GM19238 (cell line): Measurements from ENCODE around the gene ANTXRL.
A peak's percentile ranks its signal among the peaks of the same experiment; 100 is the strongest.
"Not testable (repeated sequence)": the region's sequence is repeated elsewhere in the genome, so short reads cannot be mapped to it uniquely, and the experiment has no call there.

Source experiments
- DNase-seq: peaks from one replicate; pipeline ENCODE4 v3.0.0; 2011; ENCODE audit warnings: low spot score; ENCODE audit not compliant: insufficient read length

Gene ANTXRL

DNA sequence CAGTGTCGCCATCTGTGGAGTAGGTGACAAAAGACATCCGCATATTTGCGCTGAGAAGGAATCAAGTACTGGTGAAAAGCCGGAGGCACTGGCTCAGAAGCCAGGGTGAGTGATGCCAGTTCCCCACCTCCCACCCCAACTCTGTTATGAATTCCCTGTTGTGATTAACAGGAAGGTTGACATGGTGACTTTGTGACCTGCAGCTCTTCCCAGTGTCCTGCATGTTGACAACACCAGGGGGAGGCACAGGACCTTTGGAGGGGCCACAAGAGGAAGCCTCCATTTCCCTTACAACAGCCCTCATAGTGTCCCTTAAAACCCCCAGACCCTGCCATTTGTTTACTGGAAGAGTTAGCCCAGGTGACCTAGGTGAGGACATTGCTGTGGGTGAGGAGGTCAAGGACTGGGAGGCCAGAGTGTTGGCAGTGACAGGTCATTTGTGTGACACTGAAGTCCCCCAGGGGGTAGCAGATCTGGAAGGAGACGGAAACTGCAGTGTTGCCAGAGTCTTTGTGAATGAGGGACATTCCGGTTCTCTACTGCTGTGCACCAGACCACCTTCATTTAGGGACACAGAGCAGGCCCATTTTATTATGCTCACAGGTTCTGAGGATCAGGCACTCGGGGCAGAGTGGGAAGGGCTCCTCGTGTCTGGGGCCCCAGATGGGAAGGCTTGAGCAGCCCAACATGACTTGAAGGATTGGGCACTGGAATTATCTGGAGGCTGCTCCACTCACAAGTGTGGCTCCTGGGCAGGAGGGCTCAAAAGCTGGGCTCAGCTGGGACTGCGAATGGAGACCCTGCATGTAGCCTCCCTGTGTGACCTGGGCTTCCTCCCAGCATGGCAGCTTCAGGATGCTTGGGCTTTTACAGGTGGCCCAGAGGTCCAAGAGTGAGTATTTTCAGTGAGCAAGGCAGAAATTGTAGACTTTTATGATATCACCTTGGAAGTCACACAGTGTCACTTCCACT, 13.0 kb upstream of the ANTXRL start:
- DNase-seq: no peak

DNA sequence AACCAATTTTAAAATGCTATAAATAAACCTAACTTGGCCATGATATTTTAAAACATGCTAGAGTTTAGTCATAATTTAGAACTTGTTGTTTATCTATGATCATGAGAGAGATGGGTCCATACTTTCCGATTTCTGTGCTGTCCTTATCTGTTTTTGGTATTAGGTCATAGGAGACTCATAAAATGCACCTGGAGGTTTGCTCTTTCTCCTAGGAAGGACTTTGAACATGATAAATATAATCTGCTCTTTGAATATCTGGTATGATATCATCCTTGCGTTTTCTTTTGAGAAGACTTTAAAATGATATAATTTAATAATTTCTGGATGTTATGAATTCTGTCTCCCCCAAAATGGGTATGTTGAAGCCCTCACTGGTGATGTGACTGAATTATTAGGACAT, 9.0 kb upstream of the ANTXRL start:
- DNase-seq: no peak

DNA sequence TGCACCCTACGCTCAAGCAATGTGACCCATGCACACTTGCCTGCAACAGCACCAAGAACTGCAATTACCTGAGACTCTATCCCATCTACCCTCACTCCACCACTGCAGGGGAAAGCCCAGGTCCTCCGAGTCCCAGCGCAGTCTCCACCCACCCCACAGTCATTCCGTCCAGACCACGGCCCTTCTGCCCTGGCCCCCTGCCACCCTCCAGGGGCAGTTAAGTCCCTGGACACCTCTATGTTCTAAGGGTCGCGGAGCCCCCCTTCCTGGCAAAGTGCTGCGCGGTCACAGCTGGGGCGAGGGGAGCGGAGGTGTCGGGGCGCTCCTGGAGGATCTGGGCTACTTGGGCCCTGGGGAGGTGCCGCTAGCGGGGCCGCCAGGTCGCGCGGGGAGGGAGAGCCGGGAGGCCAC, 4.4 kb upstream of the ANTXRL start:
- DNase-seq: not testable (repeated sequence)

DNA sequence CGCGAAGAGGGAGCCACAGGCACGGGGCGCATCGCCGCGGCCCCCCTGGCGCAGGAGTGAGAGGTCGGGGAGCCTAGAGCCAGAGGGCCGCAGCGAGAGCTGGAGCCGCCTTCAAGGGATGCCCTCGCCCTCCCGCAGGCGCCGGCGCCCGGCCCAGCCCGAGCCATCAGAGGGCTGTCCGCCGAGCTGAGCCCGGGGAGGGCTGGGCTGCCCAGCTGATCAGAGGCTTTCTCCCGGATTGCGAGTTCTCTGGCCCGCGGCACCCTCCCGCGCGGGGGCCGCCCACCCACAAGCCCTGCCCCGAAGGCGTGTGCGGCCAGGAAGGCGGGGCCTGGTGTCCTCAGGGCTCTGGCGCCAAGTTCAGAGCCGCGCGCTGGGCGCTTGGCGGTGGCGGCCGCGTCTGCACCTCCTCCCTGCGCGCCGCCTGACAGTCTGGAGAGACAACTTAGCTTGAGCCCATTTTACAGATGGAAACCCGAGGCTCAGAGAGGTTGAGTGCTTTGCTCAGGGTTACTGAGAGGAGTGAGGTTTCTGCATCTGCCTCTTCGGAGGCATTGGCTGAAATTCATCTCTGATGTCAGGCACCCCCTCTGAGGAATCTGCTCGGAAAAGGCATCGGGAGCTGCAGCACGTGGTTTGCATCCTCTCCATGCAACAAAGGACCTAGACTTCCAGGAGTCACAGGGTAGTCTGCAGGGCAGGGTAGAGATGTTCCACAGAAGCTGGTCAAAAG, 3.8 kb upstream of the ANTXRL start:
- no peak for DNase-seq

DNA sequence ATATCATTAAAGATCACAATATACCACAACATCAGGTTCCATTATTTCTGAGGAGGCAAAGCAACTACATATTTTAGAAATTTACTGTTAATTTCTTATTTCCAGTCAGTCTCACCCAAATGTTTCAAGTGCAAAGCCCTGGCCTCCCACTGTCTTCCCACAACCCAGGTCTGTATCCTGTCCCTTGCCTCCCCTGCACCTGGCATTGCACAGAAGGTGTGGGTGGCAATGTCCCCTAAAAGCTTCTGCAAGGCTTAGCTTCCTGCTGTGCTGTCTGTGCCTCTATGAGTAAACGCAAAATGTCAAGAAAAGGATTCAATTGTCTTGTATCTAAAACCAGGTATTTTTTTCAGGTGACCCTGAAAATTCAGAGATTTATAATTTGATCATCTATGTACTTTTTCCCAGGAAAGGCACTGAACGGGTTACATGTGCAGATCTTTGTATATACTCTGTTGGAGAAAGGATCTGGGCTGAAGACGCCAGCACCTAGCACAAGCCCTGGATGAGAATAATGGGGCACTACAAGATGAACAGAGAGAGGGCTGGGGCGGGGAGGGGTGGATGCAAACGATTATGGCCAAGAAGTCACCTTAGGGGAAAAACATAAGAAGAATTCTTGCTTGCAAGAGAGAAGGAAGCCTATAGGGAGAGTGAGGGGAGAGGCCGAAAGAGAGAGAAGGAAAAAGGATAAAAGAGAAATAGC, 3.1 kb upstream of the ANTXRL start:
- no peak for DNase-seq

DNA sequence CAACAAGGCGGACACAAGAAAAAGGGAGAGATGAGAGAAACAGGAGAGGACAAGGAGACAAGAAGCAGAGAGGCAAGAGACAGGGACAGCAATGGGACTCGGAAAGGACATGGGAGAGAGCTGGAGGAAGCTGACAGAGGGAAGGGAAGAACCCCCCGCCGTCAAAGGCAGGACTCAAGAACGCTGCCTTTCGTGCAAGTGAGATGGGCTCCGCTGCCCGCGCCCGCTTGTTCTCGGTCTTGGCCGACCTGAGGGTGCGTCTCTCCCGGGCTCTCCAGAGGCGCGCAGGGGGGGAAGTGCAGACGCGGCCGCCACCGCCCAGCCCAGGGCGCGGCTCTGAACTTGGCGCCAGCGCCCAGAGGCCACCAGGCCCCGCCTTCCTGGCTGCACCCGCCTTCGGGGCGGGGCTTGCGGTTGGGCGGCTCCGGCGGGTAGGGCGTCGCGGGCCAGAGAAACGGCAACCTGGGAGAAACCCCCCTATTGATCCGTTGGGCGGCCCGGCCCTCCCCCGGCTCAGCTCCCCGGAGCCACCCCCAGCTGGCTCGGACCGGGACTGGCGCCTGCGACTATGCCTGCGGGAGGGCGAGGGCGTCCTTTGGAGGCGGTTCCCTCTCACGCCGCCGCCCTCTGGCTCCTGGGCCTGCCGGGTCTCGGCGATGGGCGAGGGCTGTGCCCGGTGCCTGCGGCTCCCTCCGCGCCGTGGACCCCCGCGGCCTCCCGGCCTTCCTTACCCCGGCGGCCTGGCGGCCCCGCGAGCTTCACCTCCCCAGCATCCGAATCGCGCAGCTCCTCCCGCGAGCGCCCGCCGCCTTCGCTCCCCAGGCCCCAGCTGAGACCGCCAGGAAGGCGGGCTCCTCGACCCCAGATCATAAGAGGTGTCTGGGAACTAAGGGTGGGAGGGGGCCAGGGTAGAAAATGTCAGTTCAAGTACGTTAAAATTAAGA, 2.2 kb upstream of the ANTXRL start:
- peak; percentile 84 for DNase-seq

DNA sequence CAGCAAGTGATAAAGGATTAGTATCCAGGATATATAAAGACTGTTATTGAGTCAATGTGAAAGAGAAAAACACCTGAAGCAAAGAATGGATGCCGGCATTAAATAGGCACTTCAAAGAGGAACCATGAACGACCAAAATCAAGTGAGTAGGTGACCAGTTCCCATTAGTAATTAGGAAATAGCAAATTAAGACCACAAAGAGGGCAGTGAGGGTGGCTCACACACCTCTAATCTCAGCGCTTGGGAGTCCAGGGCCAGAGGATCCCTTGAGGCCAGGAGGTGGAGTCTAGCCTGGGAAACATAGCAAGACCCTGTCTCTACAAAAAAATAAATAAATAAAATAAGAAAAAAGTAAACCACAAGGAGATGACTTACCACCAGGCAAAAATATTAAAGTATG, 1.5 kb upstream of the ANTXRL start:
- no peak for DNase-seq

DNA sequence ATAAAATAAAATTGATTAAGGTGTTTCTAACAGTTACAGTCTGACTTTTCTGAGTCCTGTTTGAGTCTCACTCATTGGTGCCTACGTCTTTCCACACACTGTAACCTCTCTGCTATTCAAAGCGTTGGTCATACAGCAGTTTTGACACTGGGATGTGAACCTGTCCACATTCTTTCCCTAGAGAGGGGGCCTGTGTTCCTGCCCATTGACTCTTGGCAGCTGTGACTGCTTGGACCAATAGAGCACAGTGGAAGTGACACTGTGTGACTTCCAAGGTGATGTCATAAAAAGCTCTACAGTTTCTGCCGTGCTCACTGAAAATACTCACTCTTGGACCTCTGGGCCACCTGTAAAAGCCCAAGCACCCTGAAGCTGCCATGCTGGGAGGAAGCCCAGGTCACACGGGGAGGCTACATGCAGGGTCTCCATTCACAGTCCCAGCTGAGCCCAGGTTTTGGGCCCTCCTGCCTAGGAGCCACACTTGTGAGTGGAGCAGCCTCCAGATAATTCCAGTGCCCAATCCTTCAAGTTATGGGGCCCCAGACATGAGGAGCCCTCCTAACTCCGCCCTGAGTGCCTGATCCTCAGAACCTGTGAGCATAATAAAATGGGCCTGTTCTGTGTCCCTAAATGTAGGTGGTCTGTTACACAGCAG, 704 bp upstream of the ANTXRL start:
- no peak for DNase-seq

DNA sequence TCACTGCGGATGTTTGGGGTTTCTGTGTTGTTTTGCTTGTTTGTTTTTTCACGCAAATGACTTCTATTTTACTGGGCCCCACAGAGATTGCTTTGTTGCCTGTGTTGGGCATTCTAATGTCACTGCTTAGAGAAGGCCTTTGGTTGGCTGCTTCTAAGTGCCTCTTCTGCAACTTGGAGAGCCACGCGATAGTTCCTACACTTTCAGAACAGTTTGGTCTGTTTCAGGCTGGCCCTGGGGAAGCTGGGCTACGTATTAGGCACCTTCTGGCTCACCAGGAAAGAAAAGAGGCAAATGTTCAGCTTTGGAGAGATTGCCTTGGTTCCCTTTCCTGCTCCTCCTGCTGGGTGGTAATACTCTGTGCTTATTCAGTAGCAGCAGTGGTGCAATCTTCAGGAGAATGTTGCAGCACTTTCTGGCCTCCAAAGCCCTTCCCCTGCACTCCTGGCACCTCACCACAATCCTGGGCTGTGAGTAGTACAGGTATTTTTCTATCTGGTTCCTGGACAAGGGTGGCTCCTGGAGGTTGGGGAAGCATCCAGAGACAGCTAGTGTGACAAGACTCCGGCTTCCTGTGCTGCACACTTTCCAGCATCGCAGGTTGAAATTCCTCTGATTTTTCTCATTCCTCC, 1.2 kb downstream of the ANTXRL start:
- no peak for DNase-seq

DNA sequence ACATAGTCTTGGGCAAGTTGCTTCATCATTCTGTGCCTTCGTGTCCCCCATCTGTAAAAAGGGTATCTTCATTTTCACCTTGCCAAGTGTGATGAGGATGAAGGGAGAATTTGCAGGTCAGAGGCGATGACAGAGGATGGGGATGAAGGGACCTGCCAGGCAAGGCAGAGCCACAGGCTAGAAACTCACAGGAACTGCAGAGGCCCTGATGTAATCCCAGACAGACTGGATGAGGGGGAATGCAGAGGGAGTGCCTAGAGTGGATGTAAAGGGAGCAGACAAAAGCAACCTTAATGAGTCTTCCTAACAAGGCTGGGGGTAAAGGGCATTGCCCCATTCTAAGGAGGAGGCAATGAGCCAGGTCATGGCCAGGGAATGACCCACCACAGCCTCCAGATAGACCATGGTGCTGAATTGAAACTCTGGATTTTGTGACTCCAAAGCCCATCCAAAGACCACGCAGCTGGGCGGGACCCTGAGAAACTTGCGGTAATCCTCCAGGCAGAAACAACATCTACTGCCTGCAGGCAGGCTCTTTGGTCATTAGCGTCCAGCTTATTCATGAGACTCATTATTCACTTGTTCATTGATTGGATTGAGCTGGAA, 1.9 kb downstream of the ANTXRL start:
- no peak for DNase-seq

DNA sequence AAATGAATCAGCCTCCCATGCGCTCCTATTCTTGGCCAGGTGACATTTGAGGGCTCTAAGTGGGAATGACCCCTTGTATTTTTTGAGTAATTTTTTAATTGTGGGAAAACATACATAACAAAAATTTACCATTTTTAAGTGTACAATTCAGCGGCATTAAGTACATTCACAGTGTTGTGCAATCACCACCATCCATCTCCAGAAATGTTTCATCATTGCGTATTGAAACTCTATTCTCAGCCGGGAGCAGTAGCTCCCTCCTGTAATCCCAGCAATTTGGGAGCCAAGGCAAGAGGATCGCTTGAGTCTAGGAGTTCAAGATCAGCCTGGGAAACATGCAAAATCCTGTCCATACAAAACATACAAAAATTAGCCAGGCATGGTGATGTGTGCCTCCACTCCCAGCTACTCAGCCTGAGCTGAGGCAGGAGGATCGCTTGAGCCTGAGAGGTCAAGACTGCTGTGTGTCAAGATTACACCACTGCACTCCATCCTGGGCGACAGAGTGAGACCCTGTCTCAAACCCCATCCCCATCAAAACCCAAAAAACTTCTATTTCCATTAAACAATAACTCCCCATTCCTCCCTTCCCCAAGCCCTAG, 2.5 kb downstream of the ANTXRL start:
- no peak for DNase-seq

DNA sequence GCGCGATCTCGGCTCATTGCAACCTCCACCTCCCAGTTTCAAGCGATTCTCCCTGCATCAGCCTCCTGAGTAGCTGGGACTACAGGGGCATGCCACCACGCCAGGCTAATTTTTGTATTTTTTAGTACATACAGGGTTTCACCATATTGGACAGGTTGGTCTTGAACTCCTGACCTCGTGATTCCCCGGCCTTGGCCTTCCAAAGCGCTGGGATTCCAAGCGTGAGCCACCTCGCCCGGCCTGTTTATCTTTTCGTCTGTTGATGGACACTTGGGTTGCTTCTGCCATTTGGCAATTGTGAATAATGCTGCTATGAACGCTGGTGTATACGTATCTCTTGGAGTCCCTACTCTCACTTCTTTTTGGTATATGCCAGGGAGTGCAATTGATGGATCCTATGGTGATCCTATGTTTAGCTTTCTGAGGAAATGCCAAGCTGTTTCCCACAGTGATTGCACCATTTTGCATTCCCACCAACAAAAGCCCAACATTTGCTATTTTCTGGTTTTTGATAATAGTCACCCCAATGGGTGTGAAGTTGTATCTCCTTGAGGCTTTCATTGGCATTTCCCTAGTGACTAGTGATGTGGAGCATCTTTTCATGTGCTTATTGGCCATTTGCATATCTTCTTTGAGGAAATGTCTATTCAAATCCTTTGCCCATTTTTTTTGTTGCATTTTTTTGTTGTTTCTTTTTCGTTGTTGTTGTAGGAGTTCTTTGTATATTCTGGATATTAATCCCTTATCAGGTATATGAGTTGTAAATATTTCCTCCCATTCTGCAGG, 3.5 kb downstream of the ANTXRL start:
- DNase-seq: no peak

DNA sequence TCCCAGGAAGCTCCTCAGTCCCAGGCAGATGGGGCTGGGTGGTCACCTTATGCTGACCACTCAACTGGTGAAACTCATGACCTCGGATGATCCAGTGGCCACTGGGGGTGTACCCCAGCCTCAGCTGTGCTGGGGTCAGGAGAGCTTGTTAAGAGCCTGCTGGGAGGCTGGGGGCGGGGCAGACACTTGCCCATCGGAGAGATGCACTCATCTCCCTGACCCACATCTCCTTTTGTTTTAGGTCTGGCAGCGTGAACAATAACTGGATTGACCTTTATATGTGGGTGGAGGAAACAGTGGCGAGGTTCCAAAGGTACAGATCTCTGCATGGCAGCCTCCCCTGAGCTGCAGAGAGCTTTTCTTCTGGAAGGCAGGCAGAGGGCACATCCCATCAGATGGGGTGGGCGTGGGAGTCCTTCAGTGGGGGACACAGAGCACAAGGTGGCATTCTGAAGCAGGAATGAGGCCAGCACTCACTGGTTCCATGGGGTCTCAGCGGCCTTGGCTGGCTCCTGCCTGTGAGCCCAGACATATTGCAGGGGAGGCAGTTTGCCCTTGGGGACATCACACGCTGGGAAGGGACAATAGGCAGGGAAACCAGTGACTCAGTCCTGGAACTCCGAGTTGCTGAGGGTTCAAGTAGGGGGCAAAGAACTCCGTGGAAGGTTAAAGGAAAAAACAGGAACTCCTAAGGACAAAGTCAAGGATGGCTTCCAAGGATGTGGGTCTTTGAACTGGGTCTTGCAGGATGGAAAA, 5.2 kb downstream of the ANTXRL start:
- no peak for DNase-seq

DNA sequence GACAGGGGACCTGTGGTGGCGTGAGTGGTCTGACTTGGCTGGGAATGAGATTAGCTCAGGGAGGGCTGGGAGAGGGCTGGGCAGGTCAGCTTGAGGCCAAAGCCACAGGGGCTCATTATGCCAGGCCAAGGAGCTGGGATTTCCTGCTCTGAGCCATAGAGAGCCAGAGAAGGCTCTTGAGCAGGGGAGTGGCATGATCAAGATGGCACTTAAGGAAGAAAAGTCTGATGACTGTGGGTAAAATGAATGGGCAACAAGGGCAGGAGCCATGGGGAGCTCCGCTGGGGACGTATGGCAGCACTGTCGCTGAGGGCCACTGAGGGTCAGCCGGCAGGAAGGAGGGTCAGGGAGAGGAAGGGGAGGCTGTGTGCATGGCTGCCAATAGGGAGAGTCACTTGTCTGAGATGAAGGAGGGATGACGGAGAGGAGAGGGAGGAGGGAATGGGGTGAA, 5.8 kb downstream of the ANTXRL start:
- DNase-seq: no peak

DNA sequence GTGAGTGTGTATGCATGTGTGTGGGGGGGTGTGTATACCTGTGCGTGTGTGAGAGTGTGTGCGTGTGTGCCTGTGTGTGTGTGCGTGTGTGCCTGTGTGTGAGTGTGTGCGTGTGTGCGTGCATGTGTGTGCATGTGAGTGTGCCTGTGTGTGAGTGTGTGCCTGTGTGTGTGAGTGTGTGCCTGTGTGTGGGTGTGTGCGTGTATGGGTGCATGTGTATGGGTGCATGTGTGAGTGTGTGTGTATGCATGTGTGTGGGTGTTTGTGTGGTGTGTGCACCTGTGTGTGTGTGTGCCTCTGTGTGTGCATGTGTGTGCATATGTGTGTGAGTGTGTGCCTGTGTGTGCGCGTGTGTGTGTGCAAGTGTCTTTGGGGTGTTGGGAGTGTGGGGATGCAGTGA, 6.4 kb downstream of the ANTXRL start:
- DNase-seq: no peak

DNA sequence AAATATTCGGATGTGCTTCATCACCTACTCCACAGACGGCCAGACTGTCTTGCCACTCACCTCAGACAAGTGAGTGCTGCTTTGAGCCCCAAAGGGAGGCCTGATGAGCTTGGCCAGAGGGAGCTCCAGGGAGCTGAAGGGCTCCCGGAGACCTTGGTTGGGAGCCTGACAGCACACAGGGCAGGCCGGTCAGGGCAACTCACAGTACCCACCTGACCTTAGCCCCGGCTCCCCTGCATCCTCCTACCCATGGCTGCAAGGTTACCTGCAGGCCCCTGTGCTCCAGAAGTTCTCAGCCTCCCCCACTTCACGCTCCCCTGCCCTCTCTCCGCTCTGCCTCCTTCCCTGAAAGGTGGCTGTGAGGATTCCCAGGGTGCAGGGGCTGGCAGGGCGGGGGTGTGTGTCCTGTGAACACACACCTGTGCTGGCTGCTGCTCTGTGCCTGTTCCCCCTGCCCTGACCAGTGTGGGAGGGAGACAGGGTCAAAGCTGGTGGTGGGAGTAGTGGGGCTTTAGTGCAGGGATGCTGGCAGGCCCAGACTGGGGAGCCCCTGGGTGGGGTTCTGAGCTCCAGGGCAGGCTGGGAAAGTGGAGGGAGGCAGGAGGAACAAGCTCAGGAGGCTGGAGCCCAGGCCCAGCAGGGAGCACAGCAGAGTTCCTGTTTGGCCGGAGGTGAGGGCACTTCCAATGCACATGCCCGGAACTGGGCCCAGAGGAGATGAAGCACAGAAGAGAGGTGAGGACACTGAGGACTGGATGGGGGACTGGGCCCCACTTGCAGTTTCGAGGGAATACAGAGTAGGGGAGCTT, 7.2 kb downstream of the ANTXRL start:
- DNase-seq: no peak
